Stimulated activated memory B cell treated with anti-CD40 and anti-IgM and Interleukin-4, amounts not matched to agents 10 μg/mL and 1 μg/mL and 100 μg/mL, for 72 hours (primary cell): ENCODE measurements around the gene TGFA.

Source experiments
- ATAC-seq: fragments of 150-1000 bp; cut with Tn5 transposase; 2 replicates; pipeline ENCODE4 v1.10.0; 2021
- H3K27ac Mint-ChIP-seq: one replicate; pipeline ENCODE4 v1.8.0; 2022; ENCODE audit warnings: mild to moderate bottlenecking, mixed read lengths
- H3K27me3 Mint-ChIP-seq: one replicate; pipeline ENCODE4 v1.8.0; 2022; ENCODE audit warnings: mixed read lengths
- H3K36me3 Mint-ChIP-seq: one replicate; pipeline ENCODE4 v1.8.0; 2022; ENCODE audit warnings: mixed read lengths
- H3K4me1 Mint-ChIP-seq: one replicate; pipeline ENCODE4 v1.8.0; 2022; ENCODE audit warnings: mixed read lengths
- H3K4me3 Mint-ChIP-seq: one replicate; pipeline ENCODE4 v1.8.0; 2022; ENCODE audit warnings: mild to moderate bottlenecking, moderate library complexity, mixed read lengths
- H3K9me3 Mint-ChIP-seq: one replicate; pipeline ENCODE4 v1.8.0; 2022; ENCODE audit warnings: mixed read lengths

Gene TGFA

GRCh38 chr2:70520825-70521224 lies 32.8 kb downstream of the TGFA start:
- peaks cover 16% of the 10 kb centered on the region for H3K4me1 Mint-ChIP-seq
- no peak for ATAC-seq
- H3K4me3 Mint-ChIP-seq = no peak overlapping the region
- H3K27ac Mint-ChIP-seq = no peak overlapping the region
- H3K36me3 Mint-ChIP-seq = no peaks in the 10 kb centered on the region
- H3K27me3 Mint-ChIP-seq = no peaks in the 10 kb centered on the region
- no peaks in the 10 kb centered on the region for H3K9me3 Mint-ChIP-seq

GRCh38 chr2:70519453-70519852 lies 34.2 kb downstream of the TGFA start:
- Mint-ChIP-seq H3K36me3 (no peaks in the 10 kb centered on the region), H3K9me3 (no peaks in the 10 kb centered on the region), H3K27me3 (no peaks in the 10 kb centered on the region), H3K4me3 (no peak overlapping the region), H3K27ac (no peak overlapping the region), H3K4me1 (peaks cover 21% of the 10 kb centered on the region)
- no peak for ATAC-seq

GRCh38 chr2:70518557-70518956 lies 35.1 kb downstream of the TGFA start:
- Mint-ChIP-seq H3K4me3 (no peak overlapping the region), H3K27ac (no peak overlapping the region), H3K4me1 (peaks cover 21% of the 10 kb centered on the region), H3K27me3 (no peaks in the 10 kb centered on the region), H3K36me3 (no peaks in the 10 kb centered on the region), H3K9me3 (no peaks in the 10 kb centered on the region)
- no peak for ATAC-seq

DNA sequence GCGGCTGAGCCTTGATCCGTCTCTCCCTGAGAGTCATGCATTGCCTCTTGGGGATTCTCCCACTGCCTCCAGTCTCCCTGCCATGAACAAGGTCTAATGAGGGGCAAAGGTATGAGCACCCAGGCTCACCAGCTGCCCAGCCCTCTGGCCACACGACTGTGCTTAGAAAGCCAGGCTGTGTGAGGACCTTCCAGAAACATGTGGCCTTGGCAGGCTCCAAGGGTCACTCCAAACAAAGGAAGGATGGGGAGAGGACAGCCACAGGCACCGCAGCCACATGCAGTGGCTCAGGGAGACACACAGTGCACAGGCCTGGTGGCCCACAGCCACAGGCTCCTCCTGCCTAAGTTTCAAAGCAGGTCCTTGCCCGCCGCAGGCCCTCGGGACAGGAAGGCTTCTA lies 35.8 kb downstream of the TGFA start:
- no peak overlapping the region for H3K4me3 Mint-ChIP-seq
- no peak for ATAC-seq
- H3K36me3 Mint-ChIP-seq = no peaks in the 10 kb centered on the region
- H3K4me1 Mint-ChIP-seq = peaks cover 21% of the 10 kb centered on the region
- no peaks in the 10 kb centered on the region for H3K27me3 Mint-ChIP-seq
- H3K9me3 Mint-ChIP-seq = no peaks in the 10 kb centered on the region
- no peak overlapping the region for H3K27ac Mint-ChIP-seq

- no peaks in the 10 kb centered on the region for H3K9me3 Mint-ChIP-seq
- H3K36me3 Mint-ChIP-seq = no peaks in the 10 kb centered on the region
- no peak overlapping the region for H3K4me3 Mint-ChIP-seq
- ATAC-seq = peak; percentile 89
- peaks cover 21% of the 10 kb centered on the region for H3K4me1 Mint-ChIP-seq
- H3K27me3 Mint-ChIP-seq = no peaks in the 10 kb centered on the region
- H3K27ac Mint-ChIP-seq = peak overlapping the region; percentile 39
These were observed 37.0 kb downstream of the TGFA start for GRCh38 chr2:70516596-70516995.

- H3K36me3 Mint-ChIP-seq = no peaks in the 10 kb centered on the region
- peak overlapping the region; percentile 39 for H3K27ac Mint-ChIP-seq
- ATAC-seq = no peak
- no peaks in the 10 kb centered on the region for H3K27me3 Mint-ChIP-seq
- peaks cover 21% of the 10 kb centered on the region for H3K4me1 Mint-ChIP-seq
- H3K4me3 Mint-ChIP-seq = no peak overlapping the region
- no peaks in the 10 kb centered on the region for H3K9me3 Mint-ChIP-seq
These were observed 37.7 kb downstream of the TGFA start for GRCh38 chr2:70515938-70516337.

GRCh38 chr2:70514612-70515055 lies 39.0 kb downstream of the TGFA start:
- Mint-ChIP-seq H3K4me3 (no peak overlapping the region), H3K27ac (no peak overlapping the region), H3K36me3 (no peaks in the 10 kb centered on the region), H3K27me3 (no peaks in the 10 kb centered on the region), H3K4me1 (peaks cover 21% of the 10 kb centered on the region), H3K9me3 (no peaks in the 10 kb centered on the region)
- ATAC-seq = no peak

GRCh38 chr2:70513738-70514137 lies 39.9 kb downstream of the TGFA start:
- ATAC-seq = no peak
- Mint-ChIP-seq H3K9me3 (no peaks in the 10 kb centered on the region), H3K4me3 (no peak overlapping the region), H3K4me1 (peaks cover 21% of the 10 kb centered on the region), H3K27ac (no peak overlapping the region), H3K27me3 (no peaks in the 10 kb centered on the region), H3K36me3 (no peaks in the 10 kb centered on the region)

GRCh38 chr2:70511971-70512729 lies 41.5 kb downstream of the TGFA start:
- Mint-ChIP-seq H3K4me1 (peaks cover 18% of the 10 kb centered on the region), H3K27ac (no peak overlapping the region), H3K27me3 (no peaks in the 10 kb centered on the region), H3K9me3 (no peaks in the 10 kb centered on the region), H3K36me3 (no peaks in the 10 kb centered on the region), H3K4me3 (no peak overlapping the region)
- no peak for ATAC-seq

- Mint-ChIP-seq H3K4me3 (no peak overlapping the region), H3K36me3 (no peaks in the 10 kb centered on the region), H3K27me3 (no peaks in the 10 kb centered on the region), H3K9me3 (no peaks in the 10 kb centered on the region), H3K4me1 (no peaks in the 10 kb centered on the region), H3K27ac (no peak overlapping the region)
- no peak for ATAC-seq
These were observed 43.3 kb downstream of the TGFA start for GRCh38 chr2:70510313-70510712.

- no peaks in the 10 kb centered on the region for H3K9me3 Mint-ChIP-seq
- no peaks in the 10 kb centered on the region for H3K36me3 Mint-ChIP-seq
- H3K27ac Mint-ChIP-seq = no peak overlapping the region
- ATAC-seq = no peak
- no peaks in the 10 kb centered on the region for H3K4me1 Mint-ChIP-seq
- no peaks in the 10 kb centered on the region for H3K27me3 Mint-ChIP-seq
- H3K4me3 Mint-ChIP-seq = no peak overlapping the region
These were observed 44.1 kb downstream of the TGFA start for GRCh38 chr2:70509565-70509964.

DNA sequence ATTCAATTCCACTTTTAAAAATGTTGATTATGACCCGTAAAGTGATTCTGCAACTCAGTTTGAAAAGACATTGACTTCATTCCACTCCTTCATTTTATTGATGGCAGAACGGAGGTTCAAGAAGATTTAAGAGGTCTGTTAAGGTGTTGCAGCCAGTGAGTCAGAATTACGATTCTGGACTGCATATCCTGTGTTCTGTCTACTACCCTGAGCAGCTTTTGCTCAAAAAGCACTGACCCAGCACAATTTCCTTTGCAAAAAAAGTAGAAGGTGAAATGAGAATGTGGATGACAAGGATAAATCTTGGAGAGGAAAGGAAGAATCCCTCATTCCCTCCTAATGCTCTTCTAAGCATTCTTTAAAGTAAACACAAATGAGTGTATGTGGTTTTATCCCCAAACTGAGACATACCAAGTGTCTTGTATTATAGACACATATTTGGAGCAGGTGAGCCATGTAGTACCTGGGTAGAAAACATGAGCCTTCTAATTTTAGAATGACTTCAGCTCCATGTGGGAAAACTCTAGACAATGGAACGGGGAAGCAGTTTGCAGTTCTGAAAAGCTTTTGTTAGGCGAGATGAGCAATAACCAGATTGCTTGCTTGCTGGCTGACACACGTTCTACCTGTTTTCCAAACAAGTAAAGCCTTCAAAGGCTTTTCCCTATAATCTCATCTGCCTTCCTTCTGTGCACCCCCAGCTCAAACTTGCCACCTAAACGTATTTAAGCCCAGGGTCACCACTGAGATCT lies 44.7 kb downstream of the TGFA start:
- Mint-ChIP-seq H3K27ac (no peak overlapping the region), H3K27me3 (no peaks in the 10 kb centered on the region), H3K4me1 (no peaks in the 10 kb centered on the region), H3K9me3 (no peaks in the 10 kb centered on the region), H3K36me3 (no peaks in the 10 kb centered on the region), H3K4me3 (no peak overlapping the region)
- no peak for ATAC-seq

GRCh38 chr2:70505613-70506391 lies 47.8 kb downstream of the TGFA start:
- Mint-ChIP-seq H3K9me3 (no peaks in the 10 kb centered on the region), H3K27ac (no peak overlapping the region), H3K4me3 (no peak overlapping the region), H3K27me3 (peaks cover 21% of the 10 kb centered on the region), H3K36me3 (no peaks in the 10 kb centered on the region), H3K4me1 (no peaks in the 10 kb centered on the region)
- no peak for ATAC-seq

DNA sequence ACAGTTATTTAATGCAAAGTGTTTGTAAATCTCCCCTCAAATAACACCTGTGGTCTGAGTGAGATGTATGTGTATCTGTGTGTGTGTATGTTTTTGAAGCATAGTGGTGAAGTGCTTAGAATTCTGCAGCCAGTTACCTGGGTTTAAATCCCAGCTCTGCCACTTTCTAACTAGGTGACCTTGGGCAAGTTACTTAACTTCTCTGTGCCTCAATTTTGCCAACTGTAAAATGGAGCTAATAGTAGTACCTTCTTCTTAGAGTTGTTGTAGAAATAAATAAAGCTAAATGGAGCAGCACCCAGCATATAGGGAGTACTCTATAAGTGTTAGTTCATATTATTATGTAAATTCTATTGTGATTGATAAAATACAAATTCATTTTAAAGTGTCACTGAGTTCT lies 48.9 kb downstream of the TGFA start:
- ATAC-seq = no peak
- Mint-ChIP-seq H3K27ac (no peak overlapping the region), H3K4me3 (no peak overlapping the region), H3K36me3 (no peaks in the 10 kb centered on the region), H3K4me1 (no peaks in the 10 kb centered on the region), H3K27me3 (peaks cover 22% of the 10 kb centered on the region), H3K9me3 (no peaks in the 10 kb centered on the region)

DNA sequence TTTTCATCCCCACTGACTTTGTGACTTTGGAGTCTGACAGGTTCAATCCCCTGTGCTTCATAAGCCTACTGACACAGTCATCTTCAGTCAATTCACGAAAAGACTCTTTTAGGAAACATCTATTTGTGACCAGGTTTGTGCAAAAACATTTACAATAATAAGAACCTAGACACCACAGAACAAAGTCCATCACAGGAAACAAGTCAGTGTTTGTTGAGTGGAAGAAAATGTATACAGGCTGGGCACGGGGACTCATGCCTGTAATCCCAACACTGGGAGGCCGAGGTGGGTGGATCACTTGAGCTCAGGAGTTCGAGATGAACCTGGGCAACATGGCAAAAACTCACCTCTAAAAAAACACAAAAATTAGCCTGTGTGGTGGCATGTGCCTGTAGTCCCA lies 49.7 kb downstream of the TGFA start:
- peaks cover 22% of the 10 kb centered on the region for H3K27me3 Mint-ChIP-seq
- no peaks in the 10 kb centered on the region for H3K9me3 Mint-ChIP-seq
- no peak for ATAC-seq
- H3K27ac Mint-ChIP-seq = no peak overlapping the region
- H3K4me3 Mint-ChIP-seq = no peak overlapping the region
- no peaks in the 10 kb centered on the region for H3K36me3 Mint-ChIP-seq
- H3K4me1 Mint-ChIP-seq = no peaks in the 10 kb centered on the region
